Astrocyte of the hippocampus (primary cell): ENCODE data around the gene WASL.
A peak's percentile ranks its signal among the peaks of the same experiment; 100 is the strongest.
"Not testable (repeated sequence)": the region's sequence is repeated elsewhere in the genome, so short reads cannot be mapped to it uniquely, and the experiment has no call there.

ENCODE experiments used
- DNase-seq: peaks from one replicate; pipeline ENCODE4 v3.0.0; 2011; ENCODE audit warnings: low read depth, low spot score

Gene WASL

DNA sequence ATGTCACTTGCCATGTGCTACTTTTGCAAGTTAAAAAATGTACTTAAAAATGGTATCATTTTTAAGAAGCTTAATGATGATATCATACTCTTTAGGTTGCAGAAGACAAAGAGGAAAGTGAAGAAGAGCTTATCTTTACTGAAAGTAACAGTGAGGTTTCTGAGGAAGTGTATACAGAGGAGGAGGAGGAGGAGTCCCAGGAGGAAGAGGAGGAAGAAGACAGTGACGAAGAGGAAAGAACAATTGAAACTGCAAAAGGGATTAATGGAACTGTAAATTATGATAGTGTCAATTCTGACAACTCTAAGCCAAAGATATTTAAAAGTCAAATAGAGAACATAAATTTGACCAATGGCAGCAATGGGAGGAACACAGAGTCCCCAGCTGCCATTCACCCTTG, 87.0 kb downstream of the WASL start:
- no peak for DNase-seq

DNA sequence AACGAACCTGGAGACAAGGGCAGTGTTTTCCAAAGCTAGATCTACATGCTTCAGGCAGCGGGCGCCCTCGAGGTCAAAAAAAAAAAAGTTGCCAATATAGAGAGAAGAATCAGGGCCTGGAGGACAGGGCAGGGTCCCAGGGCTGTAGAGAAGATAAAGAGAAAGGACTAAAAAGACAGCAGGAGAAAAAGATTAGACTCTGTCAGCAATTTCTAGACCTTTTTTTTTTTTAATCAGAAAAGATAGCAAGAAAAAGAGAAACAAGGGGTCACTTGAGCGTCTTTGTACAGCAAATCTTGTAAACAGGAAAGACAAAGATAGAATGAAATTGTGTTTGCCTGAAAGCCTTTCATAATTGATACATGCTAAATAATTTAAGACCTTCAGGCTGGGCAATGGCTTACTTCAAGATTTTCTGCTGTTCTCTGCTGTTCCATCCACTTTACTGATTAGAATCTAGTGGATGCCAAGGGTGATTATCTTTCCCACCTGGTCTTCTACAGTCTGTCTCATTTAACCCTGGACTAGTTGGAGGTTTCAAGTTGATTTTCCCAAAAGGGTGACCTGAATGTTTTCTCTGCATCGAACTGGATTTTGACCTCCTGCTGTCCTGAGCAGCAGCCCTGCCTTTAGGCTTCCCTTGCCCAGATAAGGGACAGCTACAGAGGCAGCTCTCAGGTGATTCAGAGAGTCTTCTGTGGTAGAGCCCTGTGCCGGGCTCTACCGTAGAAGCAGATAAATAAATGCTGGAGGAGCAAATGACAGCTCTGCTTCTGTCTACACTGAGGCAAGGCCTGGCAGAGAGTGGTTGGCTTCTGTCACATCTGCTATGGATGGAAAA, 88.1 kb downstream of the WASL start:
- DNase-seq, result no peak

DNA sequence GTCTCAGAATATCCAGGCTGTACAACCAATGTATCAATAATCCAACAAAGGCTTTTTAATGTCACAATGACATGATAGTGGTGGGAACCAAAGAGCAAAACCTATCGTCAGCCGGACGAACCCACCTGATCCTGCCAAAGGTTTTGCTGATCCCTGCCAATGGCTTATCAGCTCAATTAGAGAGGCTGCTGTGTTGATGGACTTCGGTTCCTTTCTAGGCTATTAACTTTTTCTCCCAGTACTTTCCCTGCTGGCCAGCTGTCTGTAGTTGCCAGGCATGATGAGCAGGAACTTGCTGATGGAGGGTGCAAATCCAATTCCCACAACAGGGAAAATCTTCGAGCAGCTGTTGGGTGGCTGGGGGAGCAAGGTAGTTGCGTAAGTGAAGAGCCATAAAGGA, 90.8 kb downstream of the WASL start:
- no peak for DNase-seq

DNA sequence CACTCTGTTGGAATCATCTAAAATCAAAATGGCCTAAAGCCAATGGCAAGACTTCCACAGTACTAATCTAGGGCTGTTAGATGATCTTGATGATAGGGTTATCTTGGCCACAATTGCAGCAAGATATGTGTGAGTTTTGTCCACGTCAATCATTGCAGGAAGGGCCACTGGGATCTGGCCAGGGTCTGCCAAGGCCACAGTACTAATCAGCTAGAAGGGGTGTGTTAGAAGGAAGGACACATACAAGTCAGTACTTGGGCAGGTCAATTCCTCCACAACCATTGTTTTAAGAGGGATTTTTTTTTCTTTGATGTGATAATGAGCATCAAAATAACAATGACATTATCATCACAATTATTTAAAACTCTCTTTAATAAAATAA, 91.5 kb downstream of the WASL start:
- DNase-seq, result no peak

DNA sequence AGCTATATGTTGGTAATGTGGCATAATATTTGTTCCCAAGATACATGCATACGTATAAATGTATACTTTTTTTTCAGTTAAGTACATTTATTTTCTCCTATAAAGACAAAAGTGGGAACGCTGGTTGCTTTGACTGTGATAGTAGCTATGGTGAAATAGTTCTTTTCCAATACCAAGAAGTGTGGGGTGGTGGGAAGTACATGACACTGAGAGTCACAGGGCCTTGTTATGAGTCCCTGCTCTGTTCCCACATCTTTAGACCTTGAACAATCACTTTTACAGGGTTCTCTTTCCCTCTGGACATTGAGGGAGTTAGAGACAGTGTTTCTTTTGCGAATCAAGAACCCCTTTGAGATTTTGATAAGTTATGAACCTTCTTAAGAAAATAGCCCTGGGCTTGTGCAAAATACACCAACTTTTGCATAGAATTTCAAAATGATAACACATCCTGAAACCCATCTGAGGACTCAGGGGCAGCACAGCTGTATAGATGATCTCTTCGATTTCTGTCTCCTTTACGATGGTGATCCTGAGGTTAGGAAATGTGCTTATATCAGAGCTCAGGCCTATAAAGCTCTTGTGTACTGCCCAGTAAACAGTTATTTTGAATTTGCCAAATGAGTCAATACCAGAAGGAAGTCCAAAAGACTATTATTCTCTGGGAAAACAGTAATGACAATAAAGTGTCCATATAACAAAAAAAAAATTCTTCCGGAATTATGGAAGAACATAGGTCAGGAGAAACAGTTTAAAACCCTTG, 92.1 kb downstream of the WASL start:
- no peak for DNase-seq

DNA sequence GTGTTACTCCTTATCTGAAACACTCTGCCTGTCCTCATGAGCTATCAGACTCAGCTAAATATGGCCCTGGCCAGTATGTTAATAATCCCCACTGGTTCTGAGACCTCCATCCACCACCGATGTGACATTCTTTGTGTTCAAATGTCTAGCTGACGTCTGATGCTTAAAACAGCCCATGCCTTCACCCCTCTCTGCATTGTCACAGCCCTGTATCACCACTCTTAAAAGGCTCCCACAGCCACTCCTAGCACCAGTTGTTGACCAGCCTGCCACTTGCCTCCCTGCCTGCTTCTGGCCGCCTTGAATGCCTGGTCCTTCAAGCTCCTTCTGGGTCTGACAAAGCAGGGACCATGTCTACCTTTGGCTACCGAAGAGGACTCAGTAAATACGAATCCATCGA, 93.2 kb downstream of the WASL start, which contains the start of gene LMOD2:
TSS of gene LMOD2 (plus strand) at position 253 of the 400 bp plus-strand sequence. CDS start at position 351, 98 bp downstream.
- DNase-seq, result no peak

DNA sequence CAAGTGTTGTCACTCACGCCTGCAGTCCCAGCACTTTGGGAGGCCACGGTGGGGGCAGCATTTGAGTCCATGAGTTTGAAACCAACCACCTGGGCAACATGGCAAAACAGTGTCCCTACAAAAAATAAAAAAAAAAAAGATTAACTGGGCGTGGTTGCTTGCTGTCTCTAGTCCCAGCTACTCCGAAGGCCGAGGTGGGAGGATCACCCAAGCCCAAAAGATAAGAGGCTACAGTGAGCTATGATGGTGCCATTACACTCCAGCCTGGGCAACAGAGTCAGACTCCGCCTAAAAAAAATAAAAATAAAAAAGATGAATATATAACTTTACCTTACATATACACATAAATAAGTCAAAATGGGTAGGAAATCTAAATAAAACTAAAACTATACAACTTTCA, 95.6 kb downstream of the WASL start:
- DNase-seq, result no peak

DNA sequence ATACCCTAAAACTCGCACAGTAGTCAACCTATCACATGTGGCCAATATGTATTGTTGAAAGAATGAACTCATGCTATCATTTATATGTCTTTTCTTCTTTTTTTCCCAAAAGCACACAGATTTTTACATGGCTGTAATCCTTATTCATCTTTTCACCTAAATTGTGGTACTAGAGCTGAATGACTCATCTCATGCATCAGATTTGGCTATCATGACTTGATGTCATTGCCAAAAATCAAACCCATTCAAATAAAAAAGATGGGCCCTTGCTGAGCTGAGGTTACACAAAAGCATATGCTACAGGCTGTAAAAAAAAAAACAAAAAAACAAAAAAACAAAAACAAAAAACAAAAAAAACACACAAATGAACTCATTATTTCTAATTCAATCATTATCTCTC, 96.4 kb downstream of the WASL start:
- no peak for DNase-seq

DNA sequence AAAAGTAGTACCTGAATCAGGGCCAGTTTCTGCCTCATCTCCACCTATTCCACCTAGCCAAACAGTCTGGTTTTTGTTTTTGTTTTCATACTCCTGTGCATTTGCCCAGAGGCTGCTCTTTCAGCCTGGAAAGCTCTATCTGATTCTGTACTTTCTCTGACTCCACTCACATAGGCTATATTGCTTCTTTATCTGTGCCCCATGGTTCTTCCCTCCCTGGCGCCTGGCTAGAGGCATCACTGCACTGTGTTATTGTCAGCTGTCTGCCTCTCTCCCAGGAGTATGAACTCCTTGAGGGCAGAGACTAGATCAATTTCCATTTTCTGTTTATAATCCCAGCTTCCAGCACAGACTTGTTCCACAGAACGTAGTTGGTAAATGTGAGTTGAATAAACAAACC, 98.2 kb downstream of the WASL start:
- DNase-seq, result no peak

DNA sequence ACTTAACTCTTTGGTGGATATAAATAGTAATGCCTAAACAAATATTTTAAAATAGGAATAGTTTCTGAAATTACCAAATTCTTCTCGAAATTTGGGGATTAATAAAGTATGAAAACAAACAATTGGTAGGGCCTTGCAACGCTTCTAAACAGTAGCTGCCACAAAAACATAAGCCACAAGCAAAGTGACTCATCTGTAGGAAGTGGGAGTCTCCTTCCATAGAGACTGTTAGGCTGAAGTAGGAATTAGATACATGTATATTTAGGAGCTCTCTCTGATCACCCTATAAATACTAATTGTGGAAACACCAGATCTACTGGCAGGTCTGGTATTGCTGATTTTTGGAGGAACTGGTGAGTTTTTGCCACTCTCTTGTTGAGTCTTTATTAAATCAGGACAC, 98.8 kb downstream of the WASL start:
- peak; percentile 31 for DNase-seq

DNA sequence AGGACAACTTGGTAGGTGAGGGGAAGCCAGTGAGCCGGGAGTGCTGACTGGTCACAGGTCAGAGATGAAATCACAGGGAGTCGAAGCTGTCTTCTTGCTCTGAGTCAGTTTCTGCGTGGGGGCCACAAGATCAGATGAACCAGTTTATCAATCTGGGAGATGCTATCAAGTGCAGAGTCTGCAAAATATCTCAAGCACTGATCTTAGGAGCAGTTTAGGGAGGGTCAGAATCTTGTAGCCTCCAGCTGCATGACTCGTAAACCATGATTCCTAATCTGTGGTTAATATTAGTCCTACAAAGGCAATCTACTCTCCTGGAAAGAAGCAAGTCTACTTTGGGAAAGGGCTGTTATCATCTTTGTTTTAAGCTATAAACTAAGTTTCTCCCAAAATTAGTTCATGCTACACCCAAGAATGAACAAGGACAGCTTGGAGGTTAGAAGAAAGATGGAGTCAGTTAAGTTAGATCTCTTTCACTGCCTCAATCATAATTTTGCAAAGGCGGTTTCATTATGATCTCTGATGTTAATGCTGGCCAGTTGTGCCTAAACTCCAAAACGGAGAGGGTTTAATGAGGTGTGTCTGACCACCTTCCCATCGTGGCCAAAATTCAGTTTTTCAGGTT, 101.6 kb downstream of the WASL start:
- no peak for DNase-seq

DNA sequence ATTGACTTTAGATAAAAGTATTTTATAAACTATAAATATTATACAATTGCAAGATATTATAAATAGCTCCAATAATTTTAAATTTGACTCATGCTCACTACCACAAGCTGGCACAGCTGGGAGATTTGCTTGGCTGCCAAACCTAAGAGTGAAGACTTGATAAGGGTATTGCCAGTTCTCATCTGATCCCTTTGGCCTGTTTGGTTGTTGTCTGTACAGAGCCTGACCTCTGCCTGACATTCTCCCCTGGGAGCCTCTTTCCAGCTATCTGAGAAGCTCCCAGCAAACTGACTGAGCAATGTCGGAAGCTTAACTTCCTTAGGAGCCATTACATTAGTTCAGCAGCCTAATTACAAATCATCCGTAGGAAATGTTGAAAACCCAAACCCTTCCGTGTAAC, 103.3 kb downstream of the WASL start:
- DNase-seq, result no peak

DNA sequence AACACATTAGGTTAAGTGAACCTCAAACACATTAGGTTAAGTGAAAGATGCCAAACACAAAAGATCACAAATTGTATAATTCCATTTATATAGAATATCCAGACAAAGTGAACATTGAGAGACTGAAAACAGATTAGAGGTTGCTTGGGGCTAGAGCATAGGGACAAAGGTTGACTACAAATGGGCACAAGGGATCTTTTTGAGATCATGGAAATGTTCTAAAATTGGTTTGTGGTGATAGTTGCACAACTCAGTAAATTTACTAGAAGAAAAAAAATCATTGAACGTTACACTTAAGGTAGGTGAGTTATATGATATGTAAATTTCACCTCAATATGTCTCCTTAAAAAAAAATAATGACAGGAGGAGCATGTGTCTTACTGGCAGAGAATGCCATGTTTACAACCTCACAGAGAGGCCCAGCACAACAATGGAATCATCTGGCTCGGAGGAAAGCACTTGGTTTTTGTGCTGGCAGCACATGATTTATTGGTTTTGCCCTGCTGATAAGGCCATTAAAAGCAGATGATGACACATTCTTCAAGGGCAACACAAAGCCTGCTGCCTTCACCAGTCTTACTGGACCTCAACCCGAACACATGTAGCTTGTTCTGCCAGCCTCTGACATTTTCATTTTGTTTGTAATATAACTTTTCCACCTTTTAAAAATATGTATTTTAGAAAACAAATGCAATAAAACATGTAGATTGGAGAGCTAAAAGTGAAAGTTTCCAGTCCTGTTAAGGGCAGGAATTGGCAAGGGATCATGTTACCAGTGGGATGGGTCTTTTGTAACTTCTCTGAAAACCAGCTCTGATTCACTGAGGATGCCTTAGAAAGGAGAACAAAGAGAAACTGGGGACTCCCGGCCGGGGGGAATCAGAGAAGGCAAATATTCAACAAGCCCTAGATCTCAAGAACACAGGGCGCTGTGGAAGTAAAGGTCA, 105.0 kb downstream of the WASL start:
- DNase-seq, result peak; percentile 75

DNA sequence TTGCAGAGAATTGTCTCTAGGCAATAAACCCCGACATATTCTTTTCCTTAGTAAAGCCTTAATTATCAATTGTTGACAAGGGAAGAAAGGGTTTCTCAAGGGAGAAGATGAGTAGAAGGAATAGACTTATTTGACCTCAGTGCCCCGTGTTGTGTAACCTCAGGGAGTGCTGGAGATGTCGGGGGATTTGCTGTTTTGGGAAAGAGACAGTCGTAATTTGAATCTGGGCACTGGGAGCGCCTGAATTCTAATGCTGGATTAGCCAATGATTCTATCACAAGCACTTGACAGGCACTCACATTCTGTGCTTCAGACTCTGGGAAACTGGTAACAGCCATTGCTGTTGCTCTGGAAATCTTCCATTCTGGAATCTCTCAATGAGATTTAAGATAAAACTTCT, 106.9 kb downstream of the WASL start:
- no peak for DNase-seq

DNA sequence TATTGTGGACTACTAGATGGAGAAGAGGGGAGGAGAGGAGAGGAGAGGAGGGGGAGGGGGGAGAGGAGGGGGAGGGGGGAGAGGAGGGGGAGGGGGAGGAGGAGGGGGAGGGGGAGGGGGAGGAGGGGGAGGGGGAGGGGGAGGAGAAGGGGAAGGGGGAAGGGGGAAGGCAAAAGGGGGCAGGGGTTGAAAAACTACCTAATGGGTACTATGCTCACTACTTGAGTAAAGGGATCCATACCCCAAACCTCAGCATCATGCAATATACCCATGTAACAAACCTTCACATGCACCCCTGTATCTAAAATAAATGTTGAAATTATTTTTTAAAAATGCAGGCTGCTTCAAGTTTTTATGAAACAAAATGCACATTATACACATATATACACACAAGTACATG, 108.2 kb downstream of the WASL start:
- DNase-seq, result no peak

DNA sequence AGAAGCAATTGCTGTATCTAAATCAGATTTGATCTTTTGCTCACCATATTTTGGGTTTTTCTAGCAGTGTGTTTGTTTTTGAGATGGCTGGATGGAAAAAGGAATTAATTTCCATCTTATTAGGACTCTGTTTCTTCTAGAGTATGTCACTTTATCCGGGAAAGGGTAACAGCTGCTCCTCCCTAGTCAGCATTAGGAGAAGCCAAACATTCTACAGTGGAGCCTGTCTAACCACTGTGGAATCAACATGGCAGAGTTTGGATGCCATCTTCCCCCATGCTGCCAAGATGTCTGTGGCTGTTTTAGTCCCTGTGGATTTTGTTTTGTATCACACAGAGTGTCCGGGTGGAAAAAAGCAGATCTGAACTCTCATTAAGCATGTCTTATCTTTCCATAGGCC, 109.2 kb downstream of the WASL start:
- DNase-seq, result no peak

DNA sequence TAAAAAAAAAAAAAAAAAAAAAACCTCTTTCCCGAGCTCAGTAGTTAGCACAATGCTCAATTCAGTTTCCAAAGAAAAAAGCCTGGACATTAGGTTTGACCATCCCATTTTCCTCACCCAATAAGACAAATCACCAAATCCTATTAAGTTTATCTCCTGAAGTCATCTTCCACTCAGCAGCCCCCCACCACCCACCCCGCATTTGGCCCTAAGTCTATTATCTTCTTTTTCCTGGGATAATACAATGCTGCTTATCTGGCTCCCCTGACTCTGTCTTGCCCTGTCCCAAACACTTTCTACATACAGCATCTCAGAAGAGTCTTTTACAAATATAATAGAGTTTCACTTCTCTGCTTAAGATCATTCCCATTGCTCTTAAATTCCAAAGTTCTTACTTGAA, 110.9 kb downstream of the WASL start:
- DNase-seq, result no peak

DNA sequence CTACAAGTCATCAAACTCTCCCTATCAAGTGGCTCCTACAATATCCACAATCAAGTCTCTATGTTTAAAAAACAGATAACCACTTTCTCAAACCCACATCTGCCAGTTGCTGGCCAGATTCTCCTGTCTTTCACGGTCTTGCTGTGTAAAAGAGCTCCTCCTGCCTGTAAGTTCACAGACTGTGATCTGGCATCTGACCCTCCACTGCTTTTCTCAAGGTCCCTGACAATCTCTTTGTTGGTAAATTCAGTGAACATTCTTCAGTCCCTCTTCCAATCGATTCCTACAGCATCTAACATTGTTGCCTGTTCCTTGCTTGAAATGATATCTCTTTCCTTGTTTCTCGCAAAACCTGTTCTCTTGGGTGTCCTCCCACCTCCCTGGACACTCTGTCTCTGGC, 111.6 kb downstream of the WASL start:
- DNase-seq, result no peak

DNA sequence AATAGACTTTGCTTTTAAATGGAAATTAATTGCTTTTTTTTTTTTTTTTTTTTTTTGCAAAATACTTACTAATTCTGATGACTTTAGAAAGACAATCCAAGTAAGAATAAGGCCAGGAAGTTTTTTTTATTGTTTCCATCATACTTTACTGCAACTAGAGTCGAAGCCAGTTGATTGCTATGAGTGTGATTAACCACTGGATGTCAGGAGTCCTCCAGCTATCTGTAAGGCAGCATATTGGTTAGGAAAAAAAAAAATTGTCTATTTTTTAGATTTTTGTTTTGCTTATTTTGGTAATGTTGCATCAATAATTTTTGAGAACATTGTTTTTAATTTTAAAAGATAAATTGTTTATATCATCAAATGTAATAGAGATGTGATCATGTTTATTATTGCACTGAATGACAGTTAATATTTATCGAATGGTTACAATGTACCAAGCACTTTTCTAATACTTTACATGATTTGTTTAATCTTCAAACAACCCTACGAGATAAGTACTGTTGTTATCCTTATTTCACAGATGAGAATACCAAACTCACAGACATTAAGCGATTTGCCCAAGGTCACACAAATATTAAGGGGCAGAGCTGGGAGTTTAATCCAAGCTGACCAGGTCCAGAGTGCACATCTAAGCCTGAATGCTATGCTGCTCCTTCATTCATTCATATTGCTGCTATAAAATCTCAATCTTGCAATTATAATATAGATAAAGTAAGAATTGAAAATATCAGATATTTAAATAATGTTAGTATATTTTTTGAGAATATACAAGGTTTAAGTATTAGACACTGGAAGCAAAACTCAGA, 113.0 kb downstream of the WASL start:
- DNase-seq, result peak; percentile 39

DNA sequence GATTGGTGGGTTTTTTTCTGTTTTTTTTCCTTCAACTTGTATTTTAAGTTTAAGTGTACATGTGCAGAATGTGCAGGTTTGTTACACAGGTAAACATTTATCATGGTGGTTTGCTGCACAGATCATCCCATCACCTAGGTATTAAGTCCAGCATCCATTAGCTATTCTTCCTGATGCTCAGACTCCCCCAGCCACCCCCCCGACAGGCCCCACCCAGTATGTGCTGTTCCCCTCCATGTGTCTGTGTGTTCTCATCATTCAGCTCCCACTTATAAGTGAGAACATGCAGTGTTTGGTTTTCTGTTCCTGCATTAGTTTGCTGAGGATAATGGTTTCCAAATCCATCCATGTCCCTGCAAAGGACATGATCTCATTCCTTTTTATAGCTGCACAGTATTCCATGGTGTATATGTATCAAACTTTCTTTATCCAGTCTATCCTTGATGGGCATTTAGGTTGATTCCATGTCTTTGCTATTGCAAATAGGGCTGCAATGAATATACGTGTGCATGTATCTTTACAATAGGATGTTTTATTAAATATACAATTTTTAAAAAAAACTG, 114.7 kb downstream of the WASL start:
- not testable (repeated sequence) for DNase-seq
